GM13976 (cell line): ENCODE data around the gene ILK.

ENCODE experiments used
- DNase-seq: peaks from one replicate; pipeline ENCODE4 v3.0.0; 2012; ENCODE audit warnings: low spot score
- in situ Hi-C: fragments of 300-500 bp; cut with MboI; formaldehyde crosslinking; loops from one replicate; pipeline ENCODE4 v1.12.0; 2022; ENCODE audit warnings: low sequenced_read_pairs, mixed read lengths, inconsistent platforms; ENCODE audit not compliant: unreplicated experiment
- TF ChIP-seq, protein P1 (sequence below): IDR thresholded peaks from 2 replicates; pipeline ENCODE4 v1.5.1; 2012; ENCODE audit warnings: borderline replicate concordance, mild to moderate bottlenecking; ENCODE audit not compliant: insufficient read depth; ENCODE audit errors: extremely low read depth, missing control alignments, control extremely low read depth

The ILK gene

DNA sequence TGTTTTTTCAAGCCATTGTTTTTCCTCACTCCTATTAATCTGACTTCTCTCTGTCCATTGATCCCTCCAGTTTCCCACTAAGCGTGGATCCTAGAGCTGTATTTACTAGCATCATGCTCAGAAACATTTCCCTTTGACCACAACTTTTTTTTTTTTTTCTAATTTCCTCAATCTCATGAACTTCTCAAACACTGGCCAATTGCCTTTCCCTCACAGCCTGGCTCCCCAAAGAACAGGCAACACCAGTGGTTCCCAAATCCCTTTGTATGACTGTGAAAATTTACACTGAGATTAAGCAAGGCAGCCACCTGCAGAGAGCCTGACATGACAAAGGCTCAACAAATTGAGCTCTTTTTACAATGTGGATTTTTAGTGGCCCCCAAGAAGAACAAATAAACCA, 17.1 kb downstream of the ILK start:
- TF ChIP-seq, protein P1, sequence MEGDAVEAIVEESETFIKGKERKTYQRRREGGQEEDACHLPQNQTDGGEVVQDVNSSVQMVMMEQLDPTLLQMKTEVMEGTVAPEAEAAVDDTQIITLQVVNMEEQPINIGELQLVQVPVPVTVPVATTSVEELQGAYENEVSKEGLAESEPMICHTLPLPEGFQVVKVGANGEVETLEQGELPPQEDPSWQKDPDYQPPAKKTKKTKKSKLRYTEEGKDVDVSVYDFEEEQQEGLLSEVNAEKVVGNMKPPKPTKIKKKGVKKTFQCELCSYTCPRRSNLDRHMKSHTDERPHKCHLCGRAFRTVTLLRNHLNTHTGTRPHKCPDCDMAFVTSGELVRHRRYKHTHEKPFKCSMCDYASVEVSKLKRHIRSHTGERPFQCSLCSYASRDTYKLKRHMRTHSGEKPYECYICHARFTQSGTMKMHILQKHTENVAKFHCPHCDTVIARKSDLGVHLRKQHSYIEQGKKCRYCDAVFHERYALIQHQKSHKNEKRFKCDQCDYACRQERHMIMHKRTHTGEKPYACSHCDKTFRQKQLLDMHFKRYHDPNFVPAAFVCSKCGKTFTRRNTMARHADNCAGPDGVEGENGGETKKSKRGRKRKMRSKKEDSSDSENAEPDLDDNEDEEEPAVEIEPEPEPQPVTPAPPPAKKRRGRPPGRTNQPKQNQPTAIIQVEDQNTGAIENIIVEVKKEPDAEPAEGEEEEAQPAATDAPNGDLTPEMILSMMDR: no peak
- no peak for DNase-seq
- in situ Hi-C loops: no loop called here

DNA sequence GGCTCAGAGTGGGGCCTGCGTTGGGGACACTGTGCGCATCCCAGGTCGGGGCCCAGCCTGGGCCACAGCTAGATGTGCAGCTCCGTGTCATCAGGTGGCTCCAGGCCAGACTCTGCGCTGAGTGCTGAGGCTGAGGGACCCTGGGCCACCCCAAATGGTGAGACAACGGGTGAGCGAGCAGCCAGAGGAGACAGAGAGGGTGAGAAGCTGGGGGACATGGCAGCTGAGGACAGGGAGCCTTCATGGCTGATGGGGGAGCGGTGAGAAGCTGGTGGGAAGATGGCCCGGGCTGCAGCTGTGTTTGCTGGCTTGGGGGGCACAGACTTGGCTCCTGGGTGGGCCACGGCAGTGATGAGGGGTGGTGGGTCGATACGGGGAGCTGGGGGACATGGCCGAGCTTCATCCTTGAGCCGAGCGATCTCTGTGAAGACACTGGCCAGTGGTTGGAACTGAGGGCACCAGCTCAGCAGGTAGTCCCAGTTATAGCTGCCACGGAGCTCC, 18.2 kb downstream of the ILK start:
- DNase-seq: no peak
- TF ChIP-seq, protein P1: no peak
- in situ Hi-C loops: no loop called here

DNA sequence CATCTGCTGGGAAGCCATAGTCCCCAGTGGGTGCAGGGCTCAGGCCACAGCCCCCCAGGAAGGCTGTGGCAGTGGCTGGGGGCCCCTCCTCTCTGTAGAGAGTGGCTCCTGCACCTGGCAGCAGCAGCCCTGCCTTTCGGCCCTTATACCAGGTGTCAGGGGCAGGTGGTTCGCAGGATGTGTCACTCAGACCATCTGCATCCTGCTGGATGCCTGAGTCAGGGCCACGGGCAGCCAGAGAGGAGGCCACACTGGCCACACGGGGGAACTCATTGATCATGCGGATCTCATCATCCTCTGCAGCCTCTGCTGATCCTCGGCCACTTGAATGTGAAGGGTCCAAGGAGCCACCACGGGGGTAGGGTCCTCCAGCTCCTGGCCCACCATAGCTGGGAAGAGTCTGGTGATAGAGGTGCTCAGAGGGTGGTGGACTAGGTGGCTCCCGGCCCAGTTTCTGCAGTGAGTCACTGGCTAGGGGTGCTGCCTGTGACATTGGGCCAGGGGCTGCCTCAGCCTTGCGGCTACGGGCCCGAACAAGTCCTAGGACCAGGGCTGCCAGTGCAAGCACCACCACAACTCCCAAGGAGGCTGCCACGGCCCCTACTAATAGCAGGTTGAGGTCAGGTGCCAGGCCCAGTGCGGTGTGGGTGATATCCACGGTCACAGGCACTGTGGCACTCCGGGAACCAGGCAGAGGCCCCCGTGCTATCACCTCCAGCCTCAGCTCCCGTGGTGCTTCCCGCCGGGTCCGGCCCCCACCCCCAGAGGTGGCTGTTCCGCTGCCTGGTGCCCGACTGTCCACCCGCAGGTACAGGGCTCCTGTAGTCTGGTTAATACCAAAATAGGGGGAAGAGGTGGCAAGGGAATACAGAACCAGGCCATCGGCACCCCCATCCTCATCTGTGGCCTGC, 18.9 kb downstream of the ILK start:
- TF ChIP-seq, protein P1: no peak
- in situ Hi-C loops: no loop called here
- DNase-seq: no peak

DNA sequence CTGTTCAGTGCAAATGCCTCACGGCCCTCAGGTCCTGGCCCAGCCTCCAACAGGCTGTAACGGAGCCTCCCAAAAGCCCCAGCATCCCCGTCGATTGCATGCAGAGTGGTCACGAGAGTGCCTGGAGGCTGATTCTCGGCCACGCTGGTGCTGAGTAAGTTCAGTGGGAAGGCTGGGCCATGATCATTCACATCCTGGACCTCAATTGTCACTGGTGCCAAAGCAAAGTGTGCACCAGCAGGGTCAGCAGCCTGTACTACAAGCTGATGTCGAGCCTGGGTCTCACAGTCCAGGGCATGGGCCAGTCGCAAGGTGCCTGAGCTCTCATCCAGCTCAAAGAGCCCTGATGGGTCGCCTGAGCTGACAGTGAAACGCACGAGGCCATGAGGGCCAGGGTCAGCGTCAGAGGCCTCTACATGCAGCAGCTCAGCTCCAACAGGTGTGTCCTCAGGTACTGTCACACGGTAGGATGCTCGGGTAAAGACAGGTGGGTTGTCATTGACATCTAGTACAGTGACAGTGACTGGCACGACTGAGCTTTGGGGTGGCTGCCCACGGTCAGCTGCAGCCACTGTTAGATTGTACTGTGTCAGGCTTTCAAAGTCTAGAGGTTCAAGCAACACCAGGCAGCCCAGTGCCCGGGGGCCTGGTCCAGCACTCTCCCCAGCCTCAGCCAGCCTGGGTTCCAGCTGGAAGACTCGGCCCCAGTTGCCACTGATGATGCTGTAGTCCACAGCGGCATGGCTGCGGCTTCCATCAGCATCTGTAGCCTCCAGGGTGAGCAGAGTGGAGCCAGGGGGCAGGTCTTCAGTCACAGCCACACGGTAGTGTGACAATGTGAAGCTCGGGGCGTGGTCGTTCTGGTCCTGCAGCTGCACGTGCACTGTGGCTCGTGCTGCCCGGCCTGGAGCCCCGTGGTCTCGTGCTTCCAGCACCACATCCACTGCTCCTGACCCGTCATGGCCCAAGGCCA, 20.1 kb downstream of the ILK start:
- TF ChIP-seq, protein P1: no peak
- in situ Hi-C loops: no loop called here
- DNase-seq: no peak

DNA sequence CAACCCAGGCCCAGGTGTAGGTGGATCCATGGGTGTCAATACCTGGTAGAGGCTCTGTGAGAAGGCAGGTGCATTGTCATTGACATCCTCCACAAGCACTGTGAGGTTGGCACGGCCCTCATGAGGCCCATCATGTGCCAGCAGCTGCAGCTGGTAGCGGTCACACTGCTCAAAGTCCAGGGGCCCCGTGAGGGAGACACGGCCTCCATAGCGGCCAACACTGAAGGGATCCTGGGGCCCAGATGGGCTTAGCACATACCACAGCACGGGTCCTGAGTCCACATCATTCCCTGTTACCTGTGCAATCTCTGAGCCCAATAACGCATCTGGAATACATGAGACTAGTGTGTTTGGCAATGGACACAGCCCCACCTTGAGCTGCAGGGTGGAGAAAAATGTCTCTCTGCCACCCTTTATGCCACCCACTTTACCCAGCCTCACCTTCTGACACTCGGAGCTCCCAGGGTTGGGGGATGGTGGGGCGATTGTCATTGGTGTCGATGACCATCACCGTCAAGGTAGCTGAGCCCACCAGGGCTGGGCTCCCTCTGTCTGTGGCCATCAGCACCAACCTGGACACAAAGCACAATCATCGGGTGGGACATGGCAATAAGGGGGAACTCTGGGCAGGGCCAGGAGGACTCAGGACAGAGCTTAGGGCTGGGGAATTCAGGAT, 21.7 kb downstream of the ILK start:
- TF ChIP-seq, protein P1: no peak
- in situ Hi-C loops: no loop called here
- no peak for DNase-seq
